HG03558 (cell line): Measurements from ENCODE around the gene ARFIP1.

Source experiments
- ATAC-seq: cut with Tn5 transposase; IDR thresholded peaks from one replicate; pipeline ENCODE4 v1.9.1; 2021; ENCODE audit warnings: moderate number of reproducible peaks; ENCODE audit not compliant: unreplicated experiment; ENCODE audit errors: extremely low read depth

Gene ARFIP1

DNA sequence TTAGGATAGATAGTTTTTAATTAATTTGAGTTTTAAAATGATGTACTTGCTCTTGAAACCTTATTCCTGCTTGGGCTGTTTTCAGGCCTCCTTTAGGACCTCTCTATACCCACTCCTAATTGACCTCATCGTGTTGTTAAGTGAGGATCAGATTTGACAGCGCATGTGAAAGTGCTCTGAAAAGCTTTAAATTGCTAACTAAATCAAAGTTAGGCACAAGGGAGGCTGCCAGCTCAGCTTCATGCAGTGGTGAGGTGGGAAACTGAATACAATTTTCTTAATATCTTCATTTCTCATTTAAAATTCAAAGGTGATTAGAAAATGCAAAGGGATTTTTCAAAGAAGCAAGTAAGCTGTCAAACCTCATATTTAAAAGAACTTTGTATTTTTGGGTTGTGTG is 176.4 kb downstream of the ARFIP1 start:
- ATAC-seq, result no peak

DNA sequence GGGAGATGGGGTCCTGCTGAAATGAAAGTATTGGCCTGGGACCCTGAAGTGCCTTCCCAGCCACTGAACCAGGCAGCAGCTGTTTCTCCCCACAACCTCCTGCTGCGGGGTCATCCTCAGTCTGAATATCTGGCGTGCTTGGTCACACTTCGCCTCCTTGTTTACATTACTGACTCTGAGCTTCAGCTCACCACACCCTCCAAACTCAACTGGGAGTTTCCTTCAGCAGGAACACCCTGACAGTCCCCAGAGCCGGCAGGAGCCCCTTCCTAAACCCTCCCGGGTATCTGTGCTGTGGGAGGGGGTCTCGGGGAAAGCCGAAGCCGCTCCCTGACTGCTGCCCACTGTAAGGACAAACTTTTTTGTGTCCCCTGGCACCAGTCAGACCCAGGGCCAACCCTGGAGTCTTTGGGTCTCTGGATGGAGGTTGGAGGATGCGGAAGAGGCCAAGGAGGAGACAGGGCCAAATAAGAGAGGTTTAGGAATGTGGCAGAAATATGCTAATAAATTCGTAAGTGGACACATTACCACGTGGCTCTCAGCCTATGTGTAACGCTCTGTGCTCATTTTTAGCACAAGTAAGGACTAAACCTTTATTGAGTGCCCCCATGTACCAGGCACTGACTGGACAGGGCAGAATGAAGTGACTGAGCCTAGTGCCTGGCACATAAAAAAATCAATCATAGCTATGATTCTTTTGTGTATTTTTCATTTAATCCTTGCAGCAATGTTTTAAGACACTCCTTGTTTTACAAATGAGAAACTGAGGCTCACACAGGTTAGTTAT is 177.1 kb downstream of the ARFIP1 start:
- no peak for ATAC-seq

DNA sequence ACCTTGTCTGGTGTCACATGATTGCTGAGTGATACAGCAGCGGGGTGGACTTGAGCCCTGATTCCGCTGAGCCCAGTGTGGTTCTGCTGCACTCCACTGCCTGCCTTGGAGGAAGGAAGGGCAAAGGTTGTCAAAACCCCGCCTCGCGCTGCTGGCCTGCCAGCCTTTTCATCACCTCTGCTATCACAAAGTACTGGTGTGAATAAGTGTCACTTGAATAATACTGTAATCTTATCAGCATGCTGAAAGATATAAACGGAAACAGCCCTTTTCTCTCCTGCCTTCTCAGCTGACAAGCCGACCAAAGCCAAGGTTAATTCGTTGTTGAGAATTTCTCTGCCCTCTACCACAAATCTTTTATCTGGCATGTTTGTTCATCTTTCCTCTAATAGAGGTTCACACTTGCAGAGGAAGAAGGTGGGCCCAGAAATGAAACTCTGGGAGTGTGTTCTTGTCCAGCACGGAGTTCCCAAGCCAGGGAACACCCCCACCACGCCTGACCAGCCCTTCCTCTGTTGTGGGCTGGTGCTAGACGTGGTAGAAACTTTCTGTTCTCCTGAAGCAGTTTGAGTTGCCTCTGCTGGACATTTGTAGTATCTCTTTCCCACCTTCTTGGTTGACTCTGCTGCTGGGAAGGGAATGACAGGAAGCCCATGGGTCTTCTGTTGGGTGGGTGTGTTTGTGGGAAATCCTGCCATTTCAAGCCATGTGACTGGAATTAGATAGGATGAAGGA is 177.8 kb downstream of the ARFIP1 start:
- no peak for ATAC-seq

DNA sequence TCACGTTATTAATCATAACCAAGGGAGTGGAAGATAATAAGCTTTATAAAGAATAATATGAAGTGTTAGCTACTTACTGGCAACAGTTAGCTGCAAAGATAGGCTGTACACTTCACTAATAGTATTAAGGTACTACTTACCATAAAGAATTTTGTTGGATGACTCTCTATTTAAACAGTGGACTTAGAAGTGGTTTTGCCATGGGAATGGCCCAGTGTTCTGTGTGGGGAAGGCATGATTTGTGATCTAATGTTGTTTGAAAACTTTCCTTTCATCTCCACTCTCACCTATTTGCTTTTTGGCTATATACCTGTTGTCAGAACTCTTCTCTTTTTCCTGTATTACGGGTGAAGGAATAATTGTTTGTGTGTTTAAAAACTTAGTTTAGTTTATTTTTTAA is 179.3 kb downstream of the ARFIP1 start:
- ATAC-seq, result no peak

DNA sequence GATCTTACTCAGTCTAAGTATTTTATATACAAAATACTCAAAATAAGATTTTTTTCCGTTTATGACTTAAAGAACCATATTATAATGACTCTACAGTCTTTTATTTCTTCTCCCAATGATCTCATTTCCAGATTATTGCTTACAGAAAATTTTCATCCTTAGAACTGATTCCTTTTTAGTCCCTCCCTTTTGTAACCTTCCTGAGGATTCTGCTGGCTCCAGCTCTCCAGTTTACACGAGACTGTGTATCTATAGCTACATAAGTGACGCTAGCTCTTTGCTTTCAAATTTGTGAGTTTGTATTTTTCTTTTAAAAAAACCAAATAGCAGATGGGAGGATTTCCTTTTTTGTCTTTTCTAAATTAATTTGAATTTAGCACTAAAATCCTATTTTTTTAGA is 180.3 kb downstream of the ARFIP1 start:
- no peak for ATAC-seq

DNA sequence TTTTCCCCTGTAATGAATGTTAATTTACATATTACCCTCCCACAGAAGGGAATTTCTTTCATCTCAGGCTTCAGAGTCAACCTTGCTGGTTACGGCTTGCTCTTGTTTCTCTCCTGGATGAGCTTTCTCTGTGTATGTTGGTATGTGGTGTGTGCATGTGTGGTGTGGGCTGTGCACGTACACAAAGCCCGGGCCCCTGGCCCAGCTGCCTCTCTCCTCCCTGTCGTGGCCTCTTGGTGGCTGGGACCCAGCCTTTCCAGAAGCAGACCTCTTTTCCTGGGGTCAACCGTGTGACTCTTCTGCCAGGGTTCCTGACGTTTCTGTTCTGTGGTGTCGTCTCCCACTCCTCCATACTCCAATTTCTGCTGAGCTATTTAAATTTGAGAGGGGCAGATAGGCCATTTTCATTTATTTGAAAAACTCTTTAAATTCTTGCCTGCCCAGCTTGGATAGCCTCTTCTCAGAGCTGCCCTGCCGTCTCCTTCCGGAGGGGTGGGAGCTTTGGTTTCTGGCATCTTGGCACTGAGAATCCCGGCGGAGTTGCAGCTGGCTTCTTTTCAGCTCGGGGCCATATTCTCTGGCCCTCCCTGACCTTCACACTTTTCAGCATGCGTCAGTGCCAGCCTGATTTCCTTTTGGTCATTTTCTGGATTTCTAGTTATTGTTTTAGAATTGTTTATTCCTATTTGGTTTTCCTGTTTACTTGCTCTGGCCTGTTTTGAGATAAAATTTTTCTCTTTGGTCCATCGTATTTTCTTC is 181.4 kb downstream of the ARFIP1 start:
- no peak for ATAC-seq

DNA sequence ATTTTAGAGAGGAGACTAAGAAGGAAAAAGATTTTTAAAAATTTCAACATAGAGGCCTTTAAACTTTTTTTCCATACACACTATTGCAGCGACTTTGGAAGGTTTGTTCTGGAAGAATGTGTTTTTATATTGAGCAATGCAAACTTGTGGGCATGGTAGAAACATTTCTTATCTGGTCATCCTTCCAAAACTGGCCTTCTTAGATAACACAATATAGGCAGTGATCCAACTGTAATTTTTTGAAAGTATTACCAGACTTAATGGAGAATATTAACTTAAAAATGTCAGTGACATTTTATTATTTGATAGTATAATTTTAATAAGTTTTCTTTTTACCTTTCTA is 182.0 kb downstream of the ARFIP1 start:
- ATAC-seq, result no peak
